NCI-H2227 treated with DMSO at 0.1 percent for 48 hours (cell line): ENCODE results near the gene ZNF784.

Experiments used
- DNase-seq: peaks from one replicate; lab custom pipeline; 2025; lab: John Stamatoyannopoulos, UW

ZNF784 gene

GRCh38 chr19:55656552-55656951 lies 32.2 kb upstream of the ZNF784 start:
- no peak for DNase-seq

GRCh38 chr19:55655648-55656040 lies 31.3 kb upstream of the ZNF784 start:
- no peak for DNase-seq

- peak; percentile 94 for DNase-seq
Measured at GRCh38 chr19:55654868-55655647, 30.7 kb upstream of the ZNF784 start, which contains the start of gene U2AF2. Gene U2AF2 (plus strand): TSS chr19:55655035. CDS start chr19:55655105, 70 bp downstream.

- DNase-seq: peak; percentile 100
Measured at GRCh38 chr19:55654323-55654867, 30.0 kb upstream of the ZNF784 start.

GRCh38 chr19:55653651-55654322 lies 29.4 kb upstream of the ZNF784 start:
- DNase-seq: peak; percentile 100

GRCh38 chr19:55652311-55653128 lies 28.2 kb upstream of the ZNF784 start:
- DNase-seq: no peak

- DNase-seq: no peak
Measured at GRCh38 chr19:55651236-55651635, 26.9 kb upstream of the ZNF784 start.

- no peak for DNase-seq
Measured at GRCh38 chr19:55650602-55651230, 26.4 kb upstream of the ZNF784 start.

- no peak for DNase-seq
Measured at GRCh38 chr19:55650126-55650557, 25.8 kb upstream of the ZNF784 start.

GRCh38 chr19:55649268-55650125 lies 25.1 kb upstream of the ZNF784 start:
- DNase-seq: no peak

- no peak for DNase-seq
Measured at GRCh38 chr19:55648585-55649267, 24.4 kb upstream of the ZNF784 start.

- peak; percentile 91 for DNase-seq
Measured at GRCh38 chr19:55647732-55648584, 23.6 kb upstream of the ZNF784 start, which contains the start of gene CCDC106. Gene CCDC106 (plus strand): TSS chr19:55648212. CDS start chr19:55649047, 835 bp downstream.

GRCh38 chr19:55646889-55647731 lies 22.7 kb upstream of the ZNF784 start:
- DNase-seq: no peak

GRCh38 chr19:55645512-55645881 lies 21.1 kb upstream of the ZNF784 start:
- DNase-seq: no peak

GRCh38 chr19:55644842-55645511 lies 20.6 kb upstream of the ZNF784 start:
- no peak for DNase-seq

- DNase-seq: no peak
Measured at GRCh38 chr19:55644191-55644833, 19.9 kb upstream of the ZNF784 start.

- DNase-seq: peak; percentile 79
Measured at GRCh38 chr19:55643887-55644176, 19.5 kb upstream of the ZNF784 start.
